HG03521 (cell line): ENCODE results near the gene THPO.

ENCODE experiments used
- ATAC-seq: cut with Tn5 transposase; IDR thresholded peaks from one replicate; pipeline ENCODE4 v1.9.1; 2021; ENCODE audit warnings: mild to moderate bottlenecking, moderate library complexity; ENCODE audit not compliant: unreplicated experiment

Gene THPO

GRCh38 chr3:184366619-184367289, 11.3 kb downstream of the THPO start:
- no peak for ATAC-seq

GRCh38 chr3:184362668-184363546, 15.1 kb downstream of the THPO start:
- ATAC-seq, result peak; percentile 87

DNA sequence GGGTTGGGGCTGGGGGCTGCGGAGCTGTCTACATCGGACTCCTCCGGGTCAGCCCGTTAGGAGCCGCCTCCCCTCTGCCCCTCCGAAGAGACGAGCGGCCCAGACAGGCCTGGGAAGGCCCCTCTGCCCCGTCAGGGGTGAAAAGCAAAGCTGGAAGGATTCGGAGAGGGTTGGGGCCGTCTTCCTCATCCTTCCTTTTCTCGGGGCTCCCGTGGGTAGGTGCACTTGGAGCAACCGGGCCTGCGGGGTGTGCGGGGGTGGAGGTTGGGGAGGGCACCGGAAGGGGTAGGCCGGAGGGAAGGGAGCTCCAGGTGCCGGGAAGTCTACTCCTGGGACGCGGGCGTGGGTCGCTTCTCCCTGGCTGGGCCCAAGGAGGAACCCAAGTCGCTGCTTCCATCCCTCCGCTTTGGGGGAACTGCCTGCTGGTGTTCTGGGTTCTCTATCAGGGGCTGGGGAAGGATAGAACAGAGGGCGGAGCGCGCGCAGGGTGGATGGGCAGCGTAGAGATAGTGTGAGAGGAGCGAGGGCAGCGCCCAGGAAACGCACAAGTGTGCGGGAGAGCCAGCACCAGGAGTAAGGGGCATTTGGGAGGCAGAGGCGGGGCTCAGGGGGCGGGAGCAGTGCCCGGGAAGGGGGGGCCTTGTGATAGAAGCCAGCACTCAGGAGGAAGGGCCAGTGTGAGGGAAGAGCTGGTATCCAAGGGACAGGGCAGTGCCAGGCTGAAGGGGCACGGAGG, 15.9 kb downstream of the THPO start:
- ATAC-seq, result no peak

- ATAC-seq, result peak; percentile 24
Observed at GRCh38 chr3:184361532-184361931, 16.5 kb downstream of the THPO start, which contains the start of the genes CLCN2 and POLR2H. Gene CLCN2, minus strand, starts transcription at chr3:184361605. Its CDS starts 126 bp downstream, at chr3:184361479. Gene POLR2H, plus strand, starts transcription at chr3:184361710. Its CDS starts 1,783 bp downstream, at chr3:184363493.

DNA sequence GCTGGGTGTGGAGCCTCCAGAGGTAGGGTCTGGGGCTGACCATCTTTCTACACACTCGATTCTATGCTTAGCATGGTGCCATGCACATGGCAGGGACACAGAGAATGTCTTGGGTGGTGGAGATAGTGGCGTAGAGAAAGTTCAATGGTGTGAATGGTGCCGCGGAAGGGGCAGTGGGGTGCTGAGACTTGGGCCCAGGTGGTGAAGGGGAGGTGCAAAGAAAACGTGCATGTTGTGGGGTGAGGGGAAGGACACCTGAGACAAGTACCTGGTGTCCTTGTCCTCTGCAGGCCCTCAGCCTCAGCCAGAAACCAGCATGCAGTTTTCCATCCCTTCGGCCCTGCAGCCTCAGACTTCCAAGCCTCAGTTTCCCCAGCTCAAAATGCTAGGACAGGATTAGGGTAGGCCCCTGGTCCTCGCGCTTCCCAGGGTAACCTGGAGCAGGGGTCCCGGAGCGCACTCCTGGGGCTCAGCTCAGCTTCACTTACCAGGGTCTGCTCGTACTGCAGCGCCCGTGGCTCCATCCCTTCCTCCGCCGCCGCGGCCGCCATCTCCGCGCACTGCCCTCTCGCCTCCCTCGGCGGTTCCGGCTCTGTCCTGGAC, 17.0 kb downstream of the THPO start:
- no peak for ATAC-seq

GRCh38 chr3:184360070-184360928, 17.7 kb downstream of the THPO start:
- ATAC-seq, result no peak

DNA sequence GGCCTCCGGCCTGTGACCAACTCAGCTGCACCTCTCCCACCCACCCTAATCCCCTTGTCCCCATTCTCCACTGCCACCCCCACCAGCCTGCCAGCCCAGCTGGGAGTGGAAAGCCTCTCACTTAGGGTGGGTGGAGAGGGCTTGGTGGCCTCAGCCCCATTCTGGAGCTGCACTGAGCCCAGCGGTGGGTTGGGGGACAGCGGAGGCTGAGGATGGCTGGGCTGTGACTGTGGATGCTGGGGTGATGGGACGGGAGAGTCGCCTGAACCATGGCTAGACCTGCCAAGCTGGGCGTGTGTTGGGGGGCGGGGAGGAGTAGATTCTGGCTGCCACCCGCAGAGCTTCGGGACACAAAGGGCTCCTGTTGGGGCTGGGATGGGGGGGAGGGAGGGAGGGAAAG, 18.4 kb downstream of the THPO start:
- no peak for ATAC-seq

GRCh38 chr3:184358921-184359350, 19.1 kb downstream of the THPO start:
- ATAC-seq, result no peak

GRCh38 chr3:184358124-184358767, 19.8 kb downstream of the THPO start:
- no peak for ATAC-seq

GRCh38 chr3:184357248-184358123, 20.5 kb downstream of the THPO start:
- no peak for ATAC-seq

DNA sequence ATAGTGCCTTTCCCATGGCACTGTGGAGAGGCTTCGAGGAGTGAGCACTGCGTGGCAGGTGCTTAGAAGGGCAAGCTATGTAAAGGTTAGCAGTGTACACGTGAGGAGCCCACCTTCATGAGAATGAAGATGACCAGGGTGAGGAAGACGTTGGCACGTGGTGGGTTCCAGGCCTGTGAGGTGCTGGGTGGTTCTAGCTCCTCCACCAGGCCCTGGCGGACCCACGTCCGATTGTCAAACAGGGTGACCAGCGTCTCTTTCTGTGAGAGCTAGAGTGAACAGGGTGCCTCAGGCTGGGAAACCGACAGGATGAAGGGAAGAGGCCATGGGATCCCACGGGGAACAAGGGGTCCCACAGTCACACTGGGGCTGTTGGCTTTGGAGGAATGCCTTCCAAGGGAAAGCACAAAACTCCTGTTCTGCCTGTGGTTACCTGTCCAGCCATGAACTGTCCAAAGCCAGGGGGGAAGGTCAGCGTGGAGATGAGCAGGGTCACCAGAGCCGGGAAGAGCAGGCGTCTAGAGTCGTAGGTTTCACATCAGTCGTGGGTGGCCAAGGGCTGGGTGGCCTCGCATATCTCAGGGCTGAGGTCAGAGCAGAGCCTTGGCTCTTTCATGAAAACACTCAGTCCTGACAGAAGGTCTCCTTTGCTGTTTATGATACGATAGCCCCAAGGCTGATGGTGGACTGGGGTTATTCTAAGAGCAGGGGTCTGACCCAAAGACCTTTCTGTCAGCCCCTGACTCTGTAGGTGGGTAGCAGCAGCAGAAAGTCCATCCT, 22.6 kb downstream of the THPO start:
- ATAC-seq, result no peak

DNA sequence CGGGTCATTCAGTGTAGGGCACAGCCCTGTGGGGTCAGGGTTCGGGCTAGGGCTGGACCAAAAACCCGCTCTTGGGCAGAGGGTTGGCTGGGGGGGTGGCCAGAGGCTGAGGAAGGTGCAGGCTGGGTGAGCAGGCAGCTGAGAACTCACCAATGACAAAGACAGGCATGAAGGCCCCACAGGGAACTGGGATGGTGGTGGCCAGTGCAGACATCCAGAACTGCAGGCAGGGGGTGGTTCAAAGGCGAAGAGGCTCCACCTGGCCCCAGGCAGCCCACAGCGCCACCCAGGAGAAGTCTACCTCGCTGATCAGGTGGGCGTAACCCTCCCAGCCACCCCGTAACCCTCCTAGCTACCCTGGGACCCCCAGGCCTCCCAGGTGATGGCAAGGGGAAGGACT, 23.3 kb downstream of the THPO start:
- no peak for ATAC-seq

GRCh38 chr3:184354121-184354728, 23.8 kb downstream of the THPO start:
- no peak for ATAC-seq

DNA sequence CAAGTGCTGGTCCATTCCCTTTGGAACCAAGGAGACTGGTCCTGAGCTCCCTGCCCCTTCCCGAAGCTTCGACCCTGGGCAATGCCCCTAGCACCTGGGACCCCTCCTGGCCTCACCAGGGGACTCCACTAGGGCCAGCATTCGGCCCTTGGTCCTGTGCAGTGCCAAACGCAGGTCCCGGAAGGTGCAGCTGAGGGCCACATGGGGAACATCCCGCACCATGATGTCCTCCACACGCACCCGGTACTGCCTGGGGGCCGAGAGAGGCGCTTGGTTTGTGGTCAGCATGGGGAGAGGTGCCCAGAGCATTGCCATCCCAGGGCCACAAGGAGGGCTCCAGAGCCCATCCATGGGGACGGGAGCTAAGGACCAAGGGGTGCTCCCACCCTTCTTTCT, 24.5 kb downstream of the THPO start:
- no peak for ATAC-seq

GRCh38 chr3:184352897-184353545, 25.0 kb downstream of the THPO start:
- ATAC-seq, result no peak

GRCh38 chr3:184352149-184352785, 25.7 kb downstream of the THPO start:
- ATAC-seq, result no peak
